HG03469 (cell line): ENCODE data around the gene IRF3.
"Not testable (repeated sequence)": the region's sequence is repeated elsewhere in the genome, so short reads cannot be mapped to it uniquely, and the experiment has no call there.

Source experiments
- ATAC-seq: cut with Tn5 transposase; IDR thresholded peaks from one replicate; pipeline ENCODE4 v1.9.1; 2021; ENCODE audit warnings: mild to moderate bottlenecking, moderate library complexity, moderate number of reproducible peaks; ENCODE audit not compliant: unreplicated experiment

The IRF3 gene

DNA sequence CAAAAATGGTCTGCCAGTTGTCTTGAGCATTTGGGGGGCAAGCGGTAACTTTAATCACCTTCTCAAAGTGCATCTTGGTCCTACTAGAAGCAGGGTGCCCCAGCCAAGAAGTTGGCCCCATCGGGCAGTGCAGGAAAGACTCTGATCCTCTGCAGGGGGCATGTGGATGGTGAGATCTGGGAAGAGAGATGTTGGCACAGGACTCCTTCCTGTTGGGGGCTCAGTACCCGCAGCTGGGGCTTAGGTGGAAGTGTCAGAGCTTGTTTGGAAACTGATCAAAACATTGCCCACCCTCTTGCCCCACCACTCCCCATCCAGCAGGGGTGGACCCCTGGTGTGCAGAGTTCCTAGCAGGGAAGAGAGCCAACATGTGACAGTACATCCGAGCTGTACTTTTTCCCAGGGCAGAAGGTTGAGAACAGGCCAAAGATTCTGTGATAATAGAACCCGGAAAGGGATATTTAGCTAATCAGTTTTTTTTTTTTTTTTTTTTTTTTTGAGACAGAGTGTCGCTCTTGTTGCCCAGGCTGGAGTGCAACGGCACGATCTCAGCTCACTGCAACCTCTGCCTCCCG, 34.6 kb downstream of the IRF3 start:
- ATAC-seq, result no peak

DNA sequence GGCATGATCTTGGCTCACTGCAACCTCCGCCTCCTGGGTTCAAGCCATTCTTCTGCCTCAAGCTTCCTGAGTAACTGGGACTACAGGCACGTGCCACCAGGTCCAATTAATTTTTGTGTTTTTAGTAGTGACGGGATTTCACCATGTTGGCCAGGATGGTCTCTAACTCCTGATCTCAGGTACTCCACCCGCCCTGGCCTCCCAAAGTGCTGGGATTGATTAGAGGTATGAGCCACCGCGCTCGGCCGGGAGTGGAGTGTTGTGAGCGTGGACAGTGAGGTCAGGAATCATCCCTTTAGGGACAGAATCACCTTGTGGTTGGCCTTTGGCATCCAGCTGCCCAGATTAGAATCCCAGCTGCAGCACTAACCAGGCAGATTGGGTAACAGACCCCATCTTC, 36.0 kb downstream of the IRF3 start:
- ATAC-seq, result no peak

DNA sequence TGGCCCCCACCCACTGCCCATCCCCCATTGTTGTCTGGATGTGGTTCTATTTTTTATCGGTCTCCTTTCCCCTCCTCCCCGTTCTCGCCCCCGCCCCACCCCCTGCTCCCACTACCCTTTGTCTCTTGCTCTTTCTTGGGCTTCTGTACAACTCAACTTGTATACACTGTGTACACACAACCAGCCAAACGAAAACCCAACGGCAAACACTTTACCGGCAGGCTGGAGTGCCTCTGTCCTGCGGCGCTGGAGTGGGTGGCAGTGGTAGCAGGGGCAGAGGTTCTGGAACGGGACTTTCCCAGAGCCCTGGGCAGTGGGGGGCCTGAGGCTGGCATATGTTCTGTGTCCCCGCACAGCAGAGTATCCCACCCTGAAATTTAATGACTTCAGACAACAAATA, 39.4 kb downstream of the IRF3 start:
- ATAC-seq, result no peak

DNA sequence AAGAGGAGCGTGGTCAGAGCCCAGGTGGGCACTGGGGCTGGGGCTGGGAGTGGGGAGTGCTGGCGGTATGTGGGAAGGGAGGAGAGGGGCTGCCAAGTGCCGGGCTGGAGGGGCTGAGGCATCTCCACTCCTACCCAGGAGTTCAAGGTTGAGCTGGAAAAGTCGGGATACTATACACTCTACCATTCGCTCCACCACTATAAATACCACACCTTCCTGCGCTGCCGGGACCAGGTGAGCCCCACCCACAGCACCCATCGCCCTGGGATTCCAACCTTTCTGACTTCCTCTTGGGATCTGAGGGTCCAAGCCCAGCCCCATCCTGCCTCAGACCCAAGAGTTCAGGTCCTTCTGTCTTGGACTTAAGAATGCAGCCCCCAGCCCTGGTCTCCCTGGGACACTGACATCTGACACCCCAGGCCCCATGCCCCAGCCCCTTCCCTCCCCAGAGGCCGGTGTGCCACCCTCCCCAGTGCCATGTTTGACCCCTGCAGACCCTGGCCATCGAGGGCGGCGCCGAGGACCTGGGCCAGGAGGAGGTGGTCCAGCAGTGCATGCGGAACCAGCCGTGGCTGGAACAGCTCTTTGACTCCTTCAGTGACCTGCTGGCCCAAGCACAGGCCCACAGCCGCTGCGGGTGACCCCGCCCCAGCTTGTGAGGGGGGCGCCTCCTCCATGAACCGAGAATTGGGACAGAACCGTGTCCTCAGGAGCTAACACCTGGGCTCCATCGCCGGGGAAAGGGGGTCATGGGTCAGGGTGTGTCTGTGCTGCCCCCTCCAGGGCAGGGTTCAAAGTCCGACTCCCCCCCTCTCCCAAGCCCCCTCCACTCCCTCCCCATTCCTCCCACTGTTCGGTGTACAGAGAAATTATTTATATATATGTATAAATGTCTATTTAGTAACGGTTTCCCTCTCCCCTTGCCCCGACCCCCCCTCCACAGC, 40.4 kb downstream of the IRF3 start:
- no peak for ATAC-seq

GRCh38 chr19:49617860-49618259, 47.8 kb downstream of the IRF3 start:
- not testable (repeated sequence) for ATAC-seq

- no peak for ATAC-seq
Measured at GRCh38 chr19:49616945-49617344, 48.7 kb downstream of the IRF3 start.

GRCh38 chr19:49616532-49616931, 49.1 kb downstream of the IRF3 start:
- no peak for ATAC-seq

DNA sequence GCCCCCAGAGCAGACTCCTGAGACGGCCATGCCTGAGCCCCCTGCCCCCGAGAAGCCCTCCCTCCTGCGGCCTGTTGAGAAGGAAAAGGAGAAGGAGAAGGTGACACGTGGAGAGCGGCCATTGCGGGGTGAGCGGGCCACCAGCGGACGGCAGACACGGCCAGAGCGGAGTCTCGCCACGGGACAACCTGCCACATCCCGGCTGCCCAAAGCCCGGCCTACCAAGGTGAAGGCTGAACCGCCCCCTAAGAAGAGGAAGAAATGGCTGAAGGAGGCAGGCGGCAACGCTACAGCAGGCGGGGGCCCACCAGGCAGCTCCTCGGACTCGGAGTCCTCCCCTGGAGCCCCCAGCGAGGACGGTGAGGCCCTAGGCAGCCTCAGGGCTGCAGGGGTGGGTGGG, 49.8 kb downstream of the IRF3 start:
- no peak for ATAC-seq

- no peak for ATAC-seq
Measured at GRCh38 chr19:49614096-49614833, 51.4 kb downstream of the IRF3 start.

- no peak for ATAC-seq
Measured at GRCh38 chr19:49613374-49613773, 52.3 kb downstream of the IRF3 start.
